Thoracic aorta (tissue), 2 donors: Measurements from ENCODE around the gene PAFAH2. TPM values are rescaled to one million over a fixed set of nuclear protein-coding genes. Genes with fewer than 3 reads are reported as not detected.

ENCODE experiments used
- ATAC-seq: fragments of 150-250 bp; one replicate; pipeline ENCODE4 v1.8.0; 2017; ENCODE audit warnings: low read depth; ENCODE audit not compliant: insufficient number of reproducible peaks, low FRiP score
- DNase-seq: peaks from one replicate; pipeline ENCODE4 v3.0.0-alpha.2; 2020; ENCODE audit warnings: low spot score
- H3K27ac ChIP-seq, 2 donors: fragments of 200-600 bp; sonication (generic); 1 replicate in 1 of 2; 2 replicates in 1 of 2; pipeline ENCODE4 v1.5.1; 2016; ENCODE audit warnings: mild to moderate bottlenecking in 2 of 2, moderate library complexity in 2 of 2
- H3K27me3 ChIP-seq: fragments of 200-600 bp; sonication (generic); replicated peaks from 2 replicates; pipeline ENCODE4 v1.6.0; 2016; ENCODE audit warnings: mild to moderate bottlenecking; ENCODE audit not compliant: insufficient read depth
- H3K36me3 ChIP-seq: fragments of 200-600 bp; sonication (generic); one replicate; pipeline ENCODE4 v1.5.1; 2016
- H3K4me1 ChIP-seq, 2 donors: fragments of 200-600 bp; sonication (generic); 1 replicate in 1 of 2; 2 replicates in 1 of 2; pipeline versions ENCODE4 v1.5.1 to v1.6.0; 2016; ENCODE audit warnings: low read depth in 2 of 2, mild to moderate bottlenecking in 1 of 2; ENCODE audit not compliant: control insufficient read depth in 1 of 2
- H3K4me3 ChIP-seq: fragments of 200-600 bp; sonication (generic); 2 replicates; pipeline ENCODE4 v1.5.1; 2016; ENCODE audit warnings: mild to moderate bottlenecking
- H3K9me3 ChIP-seq: fragments of 200-600 bp; sonication (generic); 2 replicates; pipeline ENCODE4 v1.5.1; 2016
- total RNA-seq, 2 donors: library from RNA; depleted of rRNA; stranded (reverse); fragments of >200 nt; gene quantifications; one replicate each; pipeline versions ENCODE4 v1.1.0 to v1.2.3, GENCODE V29; 2016
- TF ChIP-seq, protein P1 (sequence below): fragments of 200-600 bp; sonication (generic); IDR thresholded peaks from one replicate; pipeline ENCODE4 v1.5.1; 2019; ENCODE audit warnings: antibody characterized with exemption

The PAFAH2 gene
- total RNA-seq, 2 donors from 2014 or later = 3.6 to 6.9 TPM

DNA sequence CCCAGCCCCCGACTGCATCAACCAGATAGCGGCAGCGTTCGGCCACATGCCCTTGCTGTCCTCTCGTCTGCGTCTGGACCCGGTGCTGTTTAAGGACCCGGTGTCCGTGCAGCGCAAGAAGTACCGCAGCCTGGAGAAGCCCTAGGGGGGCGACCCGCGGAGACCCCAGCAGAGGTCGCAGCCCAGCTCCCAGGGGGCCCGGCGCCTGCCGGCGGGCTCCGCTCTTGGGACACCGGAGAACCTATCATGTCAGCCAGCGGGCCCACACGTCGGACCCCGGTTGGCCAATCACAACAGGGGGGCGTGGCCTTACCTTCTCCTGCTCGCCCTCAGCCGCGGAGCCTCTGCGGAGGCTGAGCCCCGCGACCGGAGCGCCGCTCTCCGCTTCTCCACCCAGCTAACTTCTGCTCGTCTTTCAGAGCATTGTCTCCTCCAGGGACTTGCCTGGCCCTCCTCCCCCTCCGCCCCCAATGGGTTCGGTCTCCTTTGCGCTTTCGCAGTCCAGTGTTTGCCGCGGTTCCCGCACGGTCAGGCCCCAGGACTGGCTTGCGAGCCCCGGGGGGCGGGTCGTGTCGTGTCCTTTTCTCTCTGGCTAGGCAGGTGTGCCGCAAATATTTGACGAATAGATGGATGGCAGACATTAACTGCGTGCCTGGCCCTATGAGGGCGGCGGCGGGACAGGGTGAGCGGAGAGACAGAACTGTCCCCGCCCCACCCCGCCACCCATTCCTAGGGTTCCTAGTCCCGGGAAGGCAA lies 37.5 kb upstream of the PAFAH2 start:
- TF ChIP-seq, protein P1, sequence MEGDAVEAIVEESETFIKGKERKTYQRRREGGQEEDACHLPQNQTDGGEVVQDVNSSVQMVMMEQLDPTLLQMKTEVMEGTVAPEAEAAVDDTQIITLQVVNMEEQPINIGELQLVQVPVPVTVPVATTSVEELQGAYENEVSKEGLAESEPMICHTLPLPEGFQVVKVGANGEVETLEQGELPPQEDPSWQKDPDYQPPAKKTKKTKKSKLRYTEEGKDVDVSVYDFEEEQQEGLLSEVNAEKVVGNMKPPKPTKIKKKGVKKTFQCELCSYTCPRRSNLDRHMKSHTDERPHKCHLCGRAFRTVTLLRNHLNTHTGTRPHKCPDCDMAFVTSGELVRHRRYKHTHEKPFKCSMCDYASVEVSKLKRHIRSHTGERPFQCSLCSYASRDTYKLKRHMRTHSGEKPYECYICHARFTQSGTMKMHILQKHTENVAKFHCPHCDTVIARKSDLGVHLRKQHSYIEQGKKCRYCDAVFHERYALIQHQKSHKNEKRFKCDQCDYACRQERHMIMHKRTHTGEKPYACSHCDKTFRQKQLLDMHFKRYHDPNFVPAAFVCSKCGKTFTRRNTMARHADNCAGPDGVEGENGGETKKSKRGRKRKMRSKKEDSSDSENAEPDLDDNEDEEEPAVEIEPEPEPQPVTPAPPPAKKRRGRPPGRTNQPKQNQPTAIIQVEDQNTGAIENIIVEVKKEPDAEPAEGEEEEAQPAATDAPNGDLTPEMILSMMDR = no peak

DNA sequence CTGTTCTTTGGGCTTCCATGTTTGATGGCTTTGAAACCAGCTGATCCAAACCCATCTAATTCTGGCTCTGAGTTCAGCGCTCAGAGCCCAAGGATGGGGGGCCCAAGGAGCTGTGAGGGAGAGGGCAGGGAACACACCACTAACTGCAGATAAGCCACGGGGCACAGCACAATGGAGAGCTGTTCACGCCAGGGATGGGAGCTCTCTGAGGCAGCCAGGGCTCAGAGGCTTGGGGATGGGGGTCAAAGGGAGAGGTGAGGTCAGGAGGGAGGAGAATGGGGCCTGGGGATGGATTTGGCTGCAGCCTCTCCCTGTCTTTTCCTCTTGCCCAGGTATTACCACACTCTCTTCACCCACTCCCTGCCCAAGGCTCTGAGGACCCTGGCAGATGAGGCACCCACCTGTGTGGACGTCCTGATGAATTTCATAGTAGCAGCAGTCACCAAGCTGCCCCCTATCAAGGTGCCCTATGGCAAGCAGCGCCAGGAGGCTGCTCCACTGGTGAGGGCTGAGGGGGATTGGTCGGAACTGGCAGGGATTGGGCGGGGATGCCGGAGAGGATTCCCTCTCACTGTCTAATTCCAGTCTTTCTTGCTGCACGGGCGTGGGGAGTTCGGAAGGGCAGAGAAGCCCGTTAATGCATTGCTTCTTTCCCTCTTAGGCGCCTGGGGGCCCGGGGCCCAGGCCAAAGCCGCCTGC lies 36.8 kb upstream of the PAFAH2 start:
- Histone ChIP-seq H3K9me3 (no peaks in the 10 kb centered on the region), H3K27ac (no peak overlapping the region), H3K27me3 (no peaks in the 10 kb centered on the region), H3K4me3 (peak overlapping the region; percentile 98), H3K4me1 (peaks cover 8 to 13% of the 10 kb centered on the region in 2 donors), H3K36me3 (no peaks in the 10 kb centered on the region)
- no peak for ATAC-seq
- TF ChIP-seq, protein P1 = no peak
- DNase-seq = no peak

More for the DNA sequence above, 37.5 kb upstream of the PAFAH2 start:
- H3K4me3 ChIP-seq = peak overlapping the region; percentile 98
- H3K4me1 ChIP-seq = peaks cover 8 to 13% of the 10 kb centered on the region in 2 donors
- H3K27ac ChIP-seq = peak overlapping the region; percentile 60 to 77
- H3K9me3 ChIP-seq = no peaks in the 10 kb centered on the region
- H3K27me3 ChIP-seq = no peaks in the 10 kb centered on the region
- no peaks in the 10 kb centered on the region for H3K36me3 ChIP-seq
- peak; percentile 90 for DNase-seq
- peak; percentile 81 for ATAC-seq

DNA sequence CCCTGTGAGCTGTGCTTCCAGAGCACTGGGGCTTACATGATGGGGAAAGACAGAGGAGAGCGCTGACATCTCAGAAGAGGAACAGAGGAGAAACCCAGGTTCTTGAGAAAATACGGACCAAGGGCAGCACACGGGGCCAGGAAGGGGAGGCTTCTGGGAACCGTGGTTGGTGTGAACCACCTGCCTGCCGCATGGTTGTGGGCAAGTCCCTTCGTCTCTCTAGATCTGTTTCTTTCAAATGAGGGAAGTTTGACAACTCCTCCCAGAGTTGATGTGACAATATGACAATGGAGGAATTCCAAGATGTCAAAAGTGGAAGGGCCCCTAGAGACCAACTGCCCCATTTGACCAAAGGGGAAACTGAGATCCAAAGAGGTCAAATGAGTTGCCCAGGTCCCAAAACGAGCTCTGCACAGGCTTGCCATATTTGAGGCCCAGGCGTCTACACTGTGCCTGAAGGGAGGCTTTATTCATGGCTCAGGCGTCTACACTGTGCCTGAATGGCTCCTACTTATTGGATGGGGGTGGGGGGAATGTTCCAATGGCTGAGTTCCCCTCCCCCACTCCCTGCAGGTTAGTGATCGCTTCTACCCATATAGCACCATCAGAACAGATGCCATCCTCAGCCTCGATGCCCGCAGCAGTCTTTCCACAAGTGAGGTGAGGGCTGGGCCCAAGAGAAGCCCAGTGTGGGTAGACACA lies 34.9 kb upstream of the PAFAH2 start:
- TF ChIP-seq, protein P1 = no peak
- DNase-seq (no peak), ATAC-seq (no peak)
- no peak overlapping the region for H3K4me3 ChIP-seq
- peaks cover 8 to 13% of the 10 kb centered on the region in 2 donors for H3K4me1 ChIP-seq
- no peak overlapping the region for H3K27ac ChIP-seq
- H3K36me3 ChIP-seq = no peaks in the 10 kb centered on the region
- H3K9me3 ChIP-seq = no peaks in the 10 kb centered on the region
- H3K27me3 ChIP-seq = no peaks in the 10 kb centered on the region

DNA sequence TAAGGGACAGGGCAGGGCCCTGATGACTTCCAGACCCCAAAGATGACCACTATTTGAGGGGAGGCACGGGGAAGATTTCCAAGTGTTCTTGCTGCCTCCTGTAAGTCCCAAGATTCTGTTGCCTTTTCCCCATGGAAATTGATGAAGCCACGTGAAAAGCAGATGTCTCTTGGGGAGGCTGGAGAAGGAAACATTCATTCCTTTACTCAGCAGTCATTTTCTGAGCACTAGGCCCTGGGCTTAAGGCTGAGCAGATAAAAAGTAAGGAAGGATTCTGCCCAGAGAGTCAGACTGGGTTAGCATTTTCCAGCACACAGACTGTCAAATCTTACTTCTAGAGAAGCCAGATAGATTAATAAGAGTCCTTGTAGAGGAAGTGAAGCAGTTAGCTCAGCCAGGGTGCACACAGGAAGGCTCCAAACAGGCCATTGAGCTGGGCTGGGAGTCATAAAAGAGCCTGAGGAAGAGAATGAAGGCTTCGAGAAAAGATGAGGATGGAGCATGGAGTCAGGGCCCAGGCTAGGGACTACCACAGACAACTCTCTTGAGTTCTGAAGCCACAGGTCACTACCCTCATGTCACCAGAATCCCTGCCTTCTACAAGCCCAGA lies 33.9 kb upstream of the PAFAH2 start:
- TF ChIP-seq, protein P1 = no peak
- DNase-seq = no peak
- Histone ChIP-seq H3K36me3 (no peaks in the 10 kb centered on the region), H3K9me3 (no peaks in the 10 kb centered on the region), H3K27me3 (no peaks in the 10 kb centered on the region), H3K27ac (no peak overlapping the region), H3K4me3 (no peak overlapping the region), H3K4me1 (peaks cover 8 to 13% of the 10 kb centered on the region in 2 donors)
- ATAC-seq = no peak
